ENCODE measurements around the gene CREBRF. TPM values are rescaled to one million over a fixed set of nuclear protein-coding genes. Genes with fewer than 3 reads are reported as not detected.

CREBRF gene
- polyA plus RNA-seq, 2 of the 4 experiments (the other 2 are of a cell fraction) = 1.8 to 7.2 TPM

GRCh38 chr5:173010021-173010420 is 46.1 kb upstream of the CREBRF start (continued):
- no peak for TF ChIP-seq CBX8 (IDR thresholded peaks at IDR 0.05)
- TF ChIP-seq ESRRA (IDR thresholded peaks at IDR 0.05; ENCODE audit: borderline replicate concordance, low read length) = no peak
- TF ChIP-seq FOSL2 (IDR thresholded peaks at IDR 0.05) = no peak
- no peak for TF ChIP-seq FOSL2 (CRISPR knock-in tag; IDR thresholded peaks at IDR 0.05)
- no peak for TF ChIP-seq HOXA7 (CRISPR knock-in tag; IDR thresholded peaks at IDR 0.05)
- TF ChIP-seq CBX2 (IDR thresholded peaks at IDR 0.05; ENCODE audit: borderline replicate concordance, low read depth) = no peak

DNA sequence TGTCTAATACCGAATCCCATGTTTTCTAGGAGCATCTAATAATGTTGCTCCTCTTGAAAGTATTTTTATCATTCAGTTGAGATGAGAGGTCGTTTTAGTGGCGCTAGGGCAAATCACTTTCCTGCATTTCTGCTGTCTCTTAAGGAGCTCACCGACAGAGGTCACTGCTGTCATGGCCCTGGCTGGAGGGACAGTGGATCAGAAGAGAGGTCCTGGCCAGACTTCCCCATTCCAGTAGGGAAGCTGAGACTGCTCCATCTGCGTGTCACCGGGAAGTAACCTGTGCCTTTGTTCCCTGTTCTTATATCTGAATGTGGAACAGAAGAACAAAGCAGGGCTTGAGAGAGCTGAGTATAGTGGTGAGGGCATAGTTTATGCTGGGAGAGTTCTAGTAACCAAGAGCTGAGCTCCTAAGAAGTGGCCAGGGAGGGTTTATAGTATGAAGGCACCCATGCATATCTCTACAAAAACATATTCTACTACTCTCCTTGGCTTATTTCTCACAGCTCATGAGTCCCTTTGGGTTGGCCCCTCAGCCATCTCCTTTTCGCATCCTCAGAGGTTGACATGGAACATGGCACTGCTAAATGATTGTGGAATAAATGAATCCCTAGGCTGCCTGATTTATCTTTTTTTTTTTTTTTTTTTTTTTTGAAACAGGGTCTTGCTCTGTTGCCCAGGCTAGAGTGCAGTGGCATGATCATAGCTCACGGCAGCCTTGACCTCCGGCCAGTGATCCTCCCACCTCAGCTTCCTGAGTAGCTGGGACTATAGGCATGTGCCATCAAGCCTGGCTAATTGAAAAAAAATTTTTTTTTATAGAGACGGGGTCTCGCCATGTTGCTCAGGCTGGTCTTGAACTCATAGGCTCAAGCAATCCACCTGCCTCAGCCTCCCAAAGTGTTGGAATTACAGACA is 45.3 kb upstream of the CREBRF start:
- TF ChIP-seq FOSL2 (IDR thresholded peaks at IDR 0.05) (no peak), FOSL2 (CRISPR knock-in tag; IDR thresholded peaks at IDR 0.05) (no peak), GATA3 (IDR thresholded peaks at IDR 0.05; ENCODE audit: borderline replicate concordance) (no peak), RAD21 (conservative IDR thresholded peaks at IDR 0.05 in 1 of 2, IDR thresholded peaks at IDR 0.05 in 1 of 2) (peak in 1 of 2 experiments; percentile 44; a peak in 2 of 5 replicates)
- 73% methylated on average over 11 of the region's 11 CpGs for WGBS (ENCODE audit: missing lambda C conversion rate)
- peak; percentile 62 to 78; a peak in 5 of 6 replicates for ATAC-seq
- no peak for FAIRE-seq
- H3K4me1 ChIP-seq = peaks cover 10% of the 10 kb centered on the region
- CTCF ChIA-PET = interaction anchor here (1.0 to 2.1 kb wide), 8 partner anchors 9 to 303 kb away, joined by 3 to 10 read pairs (median 5); no protein-coding TSS in a partner anchor
- H3K27ac ChIP-seq = no peak overlapping the region; a peak in 1 of 6 replicates
- peak in 1 of 2 experiments; percentile 54 for DNase-seq (ENCODE audit: low read depth in 1 of 2, low spot score in 1 of 2)
- POLR2A ChIA-PET = no interaction called here
- H3K4me2 ChIP-seq = no peak overlapping the region
- no peaks in the 10 kb centered on the region for H3K9me3 ChIP-seq
- H3K4me3 ChIP-seq = no peak overlapping the region

DNA sequence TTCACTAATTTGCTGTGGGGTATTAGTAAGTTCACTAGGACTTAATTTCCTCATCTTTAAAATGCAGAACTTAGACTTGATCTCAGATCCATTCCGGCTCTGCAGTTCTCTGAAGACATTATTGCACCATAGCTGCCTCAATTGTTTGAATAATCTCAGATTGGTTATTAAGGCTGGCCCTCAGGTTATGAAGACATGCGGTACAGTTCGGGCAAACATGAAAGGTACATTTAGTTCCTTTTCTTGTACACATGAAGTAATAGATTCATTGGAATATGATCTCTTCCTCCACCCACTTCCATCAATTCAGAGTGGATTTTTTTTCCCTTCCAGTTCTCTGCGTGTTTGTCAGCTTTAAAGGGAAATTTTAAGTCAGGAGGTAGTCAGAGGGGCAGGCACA is 44.6 kb upstream of the CREBRF start:
- 92% methylated on average over 4 of the region's 4 CpGs for WGBS (ENCODE audit: missing lambda C conversion rate)
- POLR2A ChIA-PET = no interaction called here
- TF ChIP-seq PHF8 (IDR thresholded peaks at IDR 0.05; ENCODE audit: borderline replicate concordance, low read depth) (no peak), NFE2L2 (conservative IDR thresholded peaks at IDR 0.05; ENCODE audit: low read length) (no peak), MAFK (IDR thresholded peaks at IDR 0.05; ENCODE audit: partially characterized antibody) (no peak), HMGXB4 (CRISPR knock-in tag; IDR thresholded peaks at IDR 0.05; ENCODE audit: borderline replicate concordance) (no peak), KDM1A (IDR thresholded peaks at IDR 0.05; ENCODE audit: low read depth) (no peak), HDAC2 (IDR thresholded peaks at IDR 0.05) (no peak), ESRRA (IDR thresholded peaks at IDR 0.05; ENCODE audit: borderline replicate concordance, low read length) (no peak), FOSB (CRISPR knock-in tag; IDR thresholded peaks at IDR 0.05) (no peak), PBX3 (IDR thresholded peaks at IDR 0.05) (no peak), HOXB13 (CRISPR knock-in tag; IDR thresholded peaks at IDR 0.05; ENCODE audit: low read depth) (no peak), EP300 (IDR thresholded peaks at IDR 0.05) (no peak), USF2 (IDR thresholded peaks at IDR 0.05) (no peak)
- TF ChIP-seq, protein P1, sequence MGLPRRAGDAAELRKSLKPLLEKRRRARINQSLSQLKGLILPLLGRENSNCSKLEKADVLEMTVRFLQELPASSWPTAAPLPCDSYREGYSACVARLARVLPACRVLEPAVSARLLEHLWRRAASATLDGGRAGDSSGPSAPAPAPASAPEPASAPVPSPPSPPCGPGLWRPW (IDR thresholded peaks at IDR 0.05) = no peak
- TF ChIP-seq, protein P2, sequence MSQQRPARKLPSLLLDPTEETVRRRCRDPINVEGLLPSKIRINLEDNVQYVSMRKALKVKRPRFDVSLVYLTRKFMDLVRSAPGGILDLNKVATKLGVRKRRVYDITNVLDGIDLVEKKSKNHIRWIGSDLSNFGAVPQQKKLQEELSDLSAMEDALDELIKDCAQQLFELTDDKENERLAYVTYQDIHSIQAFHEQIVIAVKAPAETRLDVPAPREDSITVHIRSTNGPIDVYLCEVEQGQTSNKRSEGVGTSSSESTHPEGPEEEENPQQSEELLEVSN (IDR thresholded peaks at IDR 0.05; ENCODE audit: borderline replicate concordance, low read depth) = no peak

More for the DNA sequence above, 44.6 kb upstream of the CREBRF start:
- no peaks in the 10 kb centered on the region for H3K9me3 ChIP-seq
- peaks cover 17% of the 10 kb centered on the region for H3K4me1 ChIP-seq
- CTCF ChIA-PET = interaction anchor here (1.0 to 2.1 kb wide), 5 partner anchors 12 to 532 kb away, joined by 3 to 10 read pairs (median 5); no protein-coding TSS in a partner anchor
- no peak overlapping the region; a peak in 1 of 6 replicates for H3K27ac ChIP-seq
- no peak overlapping the region for H3K4me2 ChIP-seq
- FAIRE-seq (no peak), DNase-seq (ENCODE audit: low read depth in 1 of 2, low spot score in 1 of 2) (no peak), ATAC-seq (no peak)
- H3K4me3 ChIP-seq = no peak overlapping the region
